ENCODE results near the gene NUBP2. TPM values are rescaled to one million over a fixed set of nuclear protein-coding genes. Genes with fewer than 3 reads are reported as not detected.

The NUBP2 gene
- total and polyA plus RNA-seq, 7 experiments from 2014 or later, result 39.3 to 98.9 (median 57.4) TPM

- no peak overlapping the region for H3K27ac Mint-ChIP-seq
- no peak overlapping the region for H3K4me3 Mint-ChIP-seq
- peaks cover 0 to 52% (median 4%) of the 10 kb centered on the region in 3 experiments for H3K36me3 ChIP-seq (ENCODE audit: control insufficient read depth in 2 of 3, insufficient read depth in 3 of 3, low read length in 3 of 3)
- H3K27ac ChIP-seq (ENCODE audit: low read depth, low read length), result no peak overlapping the region
- peaks cover 0 to 5% (median 0%) of the 10 kb centered on the region in 7 donors for H3K4me1 Mint-ChIP-seq
- H3K27me3 ChIP-seq (ENCODE audit: control insufficient read depth in 2 of 2, insufficient read depth in 2 of 2, low read length in 2 of 2), result no peaks in the 10 kb centered on the region
- ChIA-PET POLR2A (no interaction called here), CTCF (no interaction called here)
- no peaks in the 10 kb centered on the region for H3K4me1 ChIP-seq (ENCODE audit: control insufficient read depth in 2 of 2, insufficient read depth in 2 of 2, low read length in 2 of 2)
- ATAC-seq (no peak), DNase-seq (peak in 1 of 9 donors; percentile 5)
- intact Hi-C loops (cut with micrococcal nuclease), result no loop called here
- H3K36me3 Mint-ChIP-seq, result peaks cover 0 to 5% (median 2%) of the 10 kb centered on the region in 5 donors
- no peak overlapping the region for H3K4me3 ChIP-seq (ENCODE audit: low read length)
- H3K27me3 Mint-ChIP-seq, result no peaks in the 10 kb centered on the region
- no peaks in the 10 kb centered on the region for H3K9me3 ChIP-seq (ENCODE audit: control insufficient read depth in 2 of 3, low read length in 3 of 3)
- H3K9me3 Mint-ChIP-seq, result peaks cover 0 to 2% (median 1%) of the 10 kb centered on the region in 11 donors
Measured at GRCh38 chr16:1791943-1792812, 9.4 kb downstream of the NUBP2 start.

GRCh38 chr16:1792836-1793577, 10.2 kb downstream of the NUBP2 start:
- H3K4me3 Mint-ChIP-seq, result no peak overlapping the region
- intact Hi-C loops (cut with micrococcal nuclease), result no loop called here
- peaks cover 0 to 5% (median 4%) of the 10 kb centered on the region in 5 donors for H3K36me3 Mint-ChIP-seq
- CTCF ChIA-PET, result no interaction called here
- H3K4me1 ChIP-seq (ENCODE audit: control insufficient read depth in 2 of 2, insufficient read depth in 2 of 2, low read length in 2 of 2), result no peaks in the 10 kb centered on the region
- H3K27ac ChIP-seq (ENCODE audit: low read depth, low read length), result no peak overlapping the region
- ATAC-seq (no peak), DNase-seq (peak in 1 of 9 donors; percentile 4)
- H3K9me3 ChIP-seq (ENCODE audit: control insufficient read depth in 2 of 3, low read length in 3 of 3), result peaks cover 0 to 6% (median 0%) of the 10 kb centered on the region in 3 experiments
- H3K36me3 ChIP-seq (ENCODE audit: control insufficient read depth in 2 of 3, insufficient read depth in 3 of 3, low read length in 3 of 3), result peaks cover 0 to 43% (median 4%) of the 10 kb centered on the region in 3 experiments
- no peak overlapping the region for H3K4me3 ChIP-seq (ENCODE audit: low read length)
- H3K27ac Mint-ChIP-seq, result no peak overlapping the region
- peaks cover 0 to 9% (median 2%) of the 10 kb centered on the region in 11 donors for H3K9me3 Mint-ChIP-seq
- H3K4me1 Mint-ChIP-seq, result peaks cover 0 to 5% (median 0%) of the 10 kb centered on the region in 7 donors
- no peaks in the 10 kb centered on the region for H3K27me3 ChIP-seq (ENCODE audit: control insufficient read depth in 2 of 2, insufficient read depth in 2 of 2, low read length in 2 of 2)
- no peaks in the 10 kb centered on the region for H3K27me3 Mint-ChIP-seq
- POLR2A ChIA-PET, result no interaction called here

- H3K27me3 Mint-ChIP-seq, result no peaks in the 10 kb centered on the region
- peaks cover 0 to 5% (median 4%) of the 10 kb centered on the region in 5 donors for H3K36me3 Mint-ChIP-seq
- H3K36me3 ChIP-seq (ENCODE audit: control insufficient read depth in 2 of 3, insufficient read depth in 3 of 3, low read length in 3 of 3), result peaks cover 0 to 36% (median 0%) of the 10 kb centered on the region in 3 experiments
- H3K4me3 ChIP-seq (ENCODE audit: low read length), result no peak within 1 kb of the TSS
- ChIA-PET POLR2A (no interaction called here), CTCF (no interaction called here)
- no peak within 1 kb of the TSS for H3K27ac ChIP-seq (ENCODE audit: low read depth, low read length)
- peak in 1 of 9 donors; percentile 5 for DNase-seq
- peaks cover 0 to 9% (median 2%) of the 10 kb centered on the region in 11 donors for H3K9me3 Mint-ChIP-seq
- no peaks in the 10 kb centered on the region for H3K27me3 ChIP-seq (ENCODE audit: control insufficient read depth in 2 of 2, insufficient read depth in 2 of 2, low read length in 2 of 2)
- H3K4me1 ChIP-seq (ENCODE audit: control insufficient read depth in 2 of 2, insufficient read depth in 2 of 2, low read length in 2 of 2), result no peaks in the 10 kb centered on the region
- peaks cover 0 to 4% (median 0%) of the 10 kb centered on the region in 7 donors for H3K4me1 Mint-ChIP-seq
- H3K27ac Mint-ChIP-seq, result no peak within 1 kb of the TSS
- H3K9me3 ChIP-seq (ENCODE audit: control insufficient read depth in 2 of 3, low read length in 3 of 3), result peaks cover 0 to 6% (median 0%) of the 10 kb centered on the region in 3 experiments
- peak; percentile 9 for ATAC-seq
- no peak within 1 kb of the TSS for H3K4me3 Mint-ChIP-seq
- intact Hi-C loops (cut with micrococcal nuclease), result no loop called here
Measured at GRCh38 chr16:1793578-1794220, 10.9 kb downstream of the NUBP2 start, which contains the start of gene IGFALS. Gene IGFALS (minus strand): TSS chr16:1793705. CDS start chr16:1793652, 53 bp downstream.

- Mint-ChIP-seq H3K9me3 (peaks cover 0 to 14% (median 3%) of the 10 kb centered on the region in 11 donors), H3K27ac (no peak overlapping the region), H3K4me3 (no peak overlapping the region), H3K27me3 (no peaks in the 10 kb centered on the region), H3K4me1 (no peaks in the 10 kb centered on the region), H3K36me3 (peaks cover 0 to 7% (median 0%) of the 10 kb centered on the region in 5 donors)
- peak; percentile 17 for ATAC-seq
- Histone ChIP-seq H3K9me3 (ENCODE audit: control insufficient read depth in 2 of 3, low read length in 3 of 3) (peaks cover 0 to 6% (median 0%) of the 10 kb centered on the region in 3 experiments), H3K4me3 (ENCODE audit: low read length) (no peak overlapping the region), H3K27me3 (ENCODE audit: control insufficient read depth in 2 of 2, insufficient read depth in 2 of 2, low read length in 2 of 2) (no peaks in the 10 kb centered on the region), H3K27ac (ENCODE audit: low read depth, low read length) (no peak overlapping the region), H3K36me3 (ENCODE audit: control insufficient read depth in 2 of 3, insufficient read depth in 3 of 3, low read length in 3 of 3) (peaks cover 0 to 30% (median 0%) of the 10 kb centered on the region in 3 experiments), H3K4me1 (ENCODE audit: control insufficient read depth in 2 of 2, insufficient read depth in 2 of 2, low read length in 2 of 2) (no peaks in the 10 kb centered on the region)
- ChIA-PET POLR2A (no interaction called here), CTCF (no interaction called here)
- DNase-seq, result peak in 1 of 9 donors; percentile 4
- intact Hi-C loops (cut with micrococcal nuclease), result no loop called here
Measured at GRCh38 chr16:1794221-1794871, 11.6 kb downstream of the NUBP2 start.

GRCh38 chr16:1794908-1795666, 12.3 kb downstream of the NUBP2 start:
- Mint-ChIP-seq H3K27ac (no peak overlapping the region), H3K9me3 (peaks cover 0 to 17% (median 6%) of the 10 kb centered on the region in 11 donors)
- peak in 1 of 9 donors; percentile 4 for DNase-seq

More at GRCh38 chr16:1794908-1795666, 12.3 kb downstream of the NUBP2 start:
- Mint-ChIP-seq H3K27me3 (no peaks in the 10 kb centered on the region), H3K4me3 (no peak overlapping the region), H3K4me1 (peaks cover 0 to 3% (median 0%) of the 10 kb centered on the region in 7 donors), H3K36me3 (peaks cover 0 to 7% (median 0%) of the 10 kb centered on the region in 5 donors)
- intact Hi-C loops (cut with micrococcal nuclease), result no loop called here
- H3K36me3 ChIP-seq (ENCODE audit: control insufficient read depth in 2 of 3, insufficient read depth in 3 of 3, low read length in 3 of 3), result peaks cover 0 to 23% (median 0%) of the 10 kb centered on the region in 3 experiments
- peaks cover 0 to 6% (median 0%) of the 10 kb centered on the region in 3 experiments for H3K9me3 ChIP-seq (ENCODE audit: control insufficient read depth in 2 of 3, low read length in 3 of 3)
- ATAC-seq, result no peak
- H3K27me3 ChIP-seq (ENCODE audit: control insufficient read depth in 2 of 2, insufficient read depth in 2 of 2, low read length in 2 of 2), result no peaks in the 10 kb centered on the region
- ChIA-PET POLR2A (no interaction called here), CTCF (no interaction called here)
- H3K4me1 ChIP-seq (ENCODE audit: control insufficient read depth in 2 of 2, insufficient read depth in 2 of 2, low read length in 2 of 2), result no peaks in the 10 kb centered on the region
- H3K4me3 ChIP-seq (ENCODE audit: low read length), result no peak overlapping the region
- no peak overlapping the region for H3K27ac ChIP-seq (ENCODE audit: low read depth, low read length)
